Esophagus squamous epithelium (tissue), 5 donors: ENCODE measurements around the gene CAPN2. TPM values are rescaled to one million over a fixed set of nuclear protein-coding genes. Genes with fewer than 3 reads are reported as not detected.
"Not testable (repeated sequence)": the region's sequence is repeated elsewhere in the genome, so short reads cannot be mapped to it uniquely, and the experiment has no call there.

Experiments used
- DNase-seq: peaks from one replicate; lab custom pipeline; 2025; lab: John Stamatoyannopoulos, UW
- H3K27ac ChIP-seq, 4 donors: fragments of 200-600 bp; sonication (generic); one replicate each; pipeline ENCODE4 v1.5.1; 2016 to 2019; ENCODE audit warnings: mild to moderate bottlenecking in 1 of 4
- H3K27me3 ChIP-seq, 4 donors: fragments of 200-600 bp; sonication (generic); 1 replicate in 3 of 4; 2 replicates in 1 of 4; pipeline versions ENCODE4 v1.5.1 to v1.6.0; 2017 to 2021; ENCODE audit warnings: antibody characterized with exemption in 1 of 4
- H3K36me3 ChIP-seq, 3 donors: fragments of 200-600 bp; sonication (generic); one replicate each; pipeline ENCODE4 v1.5.1; 2016 to 2019
- H3K4me1 ChIP-seq, 3 donors: fragments of 200-600 bp; sonication (generic); one replicate each; pipeline ENCODE4 v1.5.1; 2017 to 2019
- H3K4me3 ChIP-seq, 4 donors: fragments of 200-600 bp; sonication (generic); 1 replicate in 3 of 4; 2 replicates in 1 of 4; pipeline ENCODE4 v1.5.1; 2016 to 2019; ENCODE audit warnings: mild to moderate bottlenecking in 2 of 4, moderate library complexity in 1 of 4
- H3K9me3 ChIP-seq, 3 donors: fragments of 200-600 bp; sonication (generic); one replicate each; pipeline ENCODE4 v1.5.1; 2016 to 2019
- POLR2A ChIP-seq, 4 donors: fragments of 450-650 bp; IDR thresholded peaks; one replicate each; pipeline ENCODE4 v1.6.1; 2017; ENCODE audit warnings: antibody characterized with exemption in 4 of 4, mild to moderate bottlenecking in 4 of 4, moderate library complexity in 3 of 4
- WGBS, 2 donors: methylation state at CpG; one replicate each; pipeline ENCODE4 v1.1.5; 2018; 5-methylcytosine and 5-hydroxymethylcytosine counted together
- intact Hi-C: fragments of 100-400 bp; cut with DNase I; formaldehyde crosslinking; loops from one replicate; pipeline ENCODE4 v1.15.0; 2022
- total RNA-seq, 4 donors: library from RNA; depleted of rRNA; stranded (reverse); fragments of >200 nt; gene quantifications; one replicate each; pipeline ENCODE4 v1.1.0, GENCODE V29; 2016
- TF ChIP-seq, protein P1 (sequence below), 6 experiments: fragments of 450-650 bp in 4 of 6; fragments of 200-600 bp in 2 of 6; sonication (generic) in 2 of 6; IDR thresholded peaks; one replicate each; pipeline ENCODE4 v1.5.1; 2016 to 2019; ENCODE audit warnings: antibody characterized with exemption in 6 of 6, mild to moderate bottlenecking in 4 of 6, moderate library complexity in 4 of 6
- donor health status: DM: yes; HTN: yes; CAD: no.

The CAPN2 gene
- total RNA-seq, 4 donors from 2014 or later, result 145 to 234 (median 177) TPM

DNA sequence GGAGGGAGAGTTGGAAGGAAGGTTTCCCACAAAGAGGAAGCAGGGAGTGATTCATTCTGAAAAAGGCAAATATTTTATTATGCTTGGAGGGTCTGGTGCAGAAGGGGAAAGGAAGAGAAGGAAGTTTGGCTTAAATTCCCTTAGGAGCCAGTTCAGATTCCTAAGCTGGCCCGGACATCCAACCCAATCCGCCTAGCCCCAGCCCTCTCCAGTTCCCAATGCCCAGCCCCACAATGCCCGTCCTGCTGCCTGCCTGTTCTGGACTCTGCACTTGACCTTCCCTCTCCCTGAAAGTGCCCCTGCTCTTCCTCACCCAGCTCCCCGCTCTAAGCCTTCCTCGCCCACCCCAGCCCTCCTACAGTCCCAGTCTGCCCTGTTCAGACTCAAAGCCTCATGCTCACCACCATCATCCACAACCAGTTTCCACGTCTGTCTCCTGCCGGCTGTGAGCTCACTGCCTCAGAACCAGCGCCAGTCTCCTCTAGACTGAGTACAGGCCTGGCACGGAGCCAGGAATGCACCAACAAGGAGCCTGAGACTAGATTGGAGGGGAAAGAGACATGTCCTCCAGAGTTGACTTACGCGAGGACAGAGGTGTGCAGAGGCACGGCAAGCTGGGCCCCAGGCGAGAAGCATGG is 18.9 kb downstream of the CAPN2 start:
- no peaks in the 10 kb centered on the region for H3K9me3 ChIP-seq
- TF ChIP-seq, protein P1, sequence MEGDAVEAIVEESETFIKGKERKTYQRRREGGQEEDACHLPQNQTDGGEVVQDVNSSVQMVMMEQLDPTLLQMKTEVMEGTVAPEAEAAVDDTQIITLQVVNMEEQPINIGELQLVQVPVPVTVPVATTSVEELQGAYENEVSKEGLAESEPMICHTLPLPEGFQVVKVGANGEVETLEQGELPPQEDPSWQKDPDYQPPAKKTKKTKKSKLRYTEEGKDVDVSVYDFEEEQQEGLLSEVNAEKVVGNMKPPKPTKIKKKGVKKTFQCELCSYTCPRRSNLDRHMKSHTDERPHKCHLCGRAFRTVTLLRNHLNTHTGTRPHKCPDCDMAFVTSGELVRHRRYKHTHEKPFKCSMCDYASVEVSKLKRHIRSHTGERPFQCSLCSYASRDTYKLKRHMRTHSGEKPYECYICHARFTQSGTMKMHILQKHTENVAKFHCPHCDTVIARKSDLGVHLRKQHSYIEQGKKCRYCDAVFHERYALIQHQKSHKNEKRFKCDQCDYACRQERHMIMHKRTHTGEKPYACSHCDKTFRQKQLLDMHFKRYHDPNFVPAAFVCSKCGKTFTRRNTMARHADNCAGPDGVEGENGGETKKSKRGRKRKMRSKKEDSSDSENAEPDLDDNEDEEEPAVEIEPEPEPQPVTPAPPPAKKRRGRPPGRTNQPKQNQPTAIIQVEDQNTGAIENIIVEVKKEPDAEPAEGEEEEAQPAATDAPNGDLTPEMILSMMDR (IDR thresholded peaks at IDR 0.05), result no peak
- no peak for TF ChIP-seq POLR2A (IDR thresholded peaks at IDR 0.05)
- no peaks in the 10 kb centered on the region for H3K27me3 ChIP-seq
- intact Hi-C loops, result no loop called here
- H3K36me3 ChIP-seq, result peaks cover 0 to 57% (median 3%) of the 10 kb centered on the region in 3 donors
- H3K4me1 ChIP-seq, result peaks cover 55 to 78% (median 60%) of the 10 kb centered on the region in 3 donors
- no peak overlapping the region for H3K4me3 ChIP-seq
- H3K27ac ChIP-seq, result peak overlapping the region; percentile 50 to 80 (median 54)
- no peak for DNase-seq
- 49 to 56% methylated on average over 9 to 11 of the region's 13 CpGs for WGBS, 2 donors

GRCh38 chr1:223732993-223733798 is 20.9 kb downstream of the CAPN2 start:
- 50 to 53% methylated on average over 6 of the region's 6 CpGs for WGBS, 2 donors
- H3K4me3 ChIP-seq, result no peak overlapping the region
- H3K27me3 ChIP-seq, result no peaks in the 10 kb centered on the region
- DNase-seq, result no peak
- H3K9me3 ChIP-seq, result no peaks in the 10 kb centered on the region
- intact Hi-C loops, result no loop called here
- no peak for TF ChIP-seq POLR2A (IDR thresholded peaks at IDR 0.05)
- TF ChIP-seq, protein P1 (IDR thresholded peaks at IDR 0.05), result no peak
- H3K4me1 ChIP-seq, result peaks cover 43 to 74% (median 54%) of the 10 kb centered on the region in 3 donors
- H3K27ac ChIP-seq, result peak overlapping the region; percentile 27 to 67 (median 60)
- peaks cover 0 to 59% (median 3%) of the 10 kb centered on the region in 3 donors for H3K36me3 ChIP-seq

GRCh38 chr1:223733898-223734852 is 21.8 kb downstream of the CAPN2 start:
- peak overlapping the region; percentile 27 to 67 (median 60) for H3K27ac ChIP-seq
- no peak overlapping the region for H3K4me3 ChIP-seq
- DNase-seq, result no peak
- H3K4me1 ChIP-seq, result peaks cover 46 to 84% (median 63%) of the 10 kb centered on the region in 3 donors
- peaks cover 0 to 56% (median 3%) of the 10 kb centered on the region in 3 donors for H3K36me3 ChIP-seq
- intact Hi-C loops, result no loop called here
- H3K27me3 ChIP-seq, result no peaks in the 10 kb centered on the region
- TF ChIP-seq POLR2A (IDR thresholded peaks at IDR 0.05), result no peak
- TF ChIP-seq, protein P1 (IDR thresholded peaks at IDR 0.05), result no peak
- no peaks in the 10 kb centered on the region for H3K9me3 ChIP-seq
- WGBS, 2 donors, result 68 to 73% methylated on average over 18 to 19 of the region's 20 CpGs

DNA sequence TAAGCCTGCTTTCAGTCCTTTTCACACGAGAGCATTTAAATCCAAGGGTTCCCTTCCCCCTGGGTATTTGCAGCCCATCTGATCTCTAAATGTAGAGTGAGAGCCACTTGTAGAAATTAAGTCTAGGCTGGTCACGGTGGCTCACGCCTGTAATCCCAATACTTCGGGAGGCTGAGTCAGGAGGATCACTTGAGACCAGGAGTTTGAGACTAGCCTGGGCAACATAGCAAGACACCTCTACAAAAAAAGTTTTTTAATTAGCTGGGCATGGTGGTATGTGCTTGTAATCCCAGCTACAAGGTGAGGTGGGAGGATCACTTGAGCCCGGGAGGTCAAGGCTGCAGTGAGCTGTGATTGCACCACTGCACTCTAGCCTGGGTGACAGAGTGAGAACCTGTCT is 24.3 kb downstream of the CAPN2 start:
- intact Hi-C loops, H3K27me3 ChIP-seq, H3K9me3 ChIP-seq, DNase-seq, H3K4me3 ChIP-seq: not testable (repeated sequence)
- H3K36me3 ChIP-seq, result peaks cover 0 to 48% (median 3%) of the 10 kb centered on the region in 3 donors
- peaks cover 46 to 84% (median 66%) of the 10 kb centered on the region in 3 donors for H3K4me1 ChIP-seq
- peak overlapping the region in 1 of 4 donors; percentile 11 for H3K27ac ChIP-seq
- WGBS, 2 donors, result 82 to 92% methylated on average over 1 to 5 of the region's 5 CpGs

- no peaks in the 10 kb centered on the region for H3K9me3 ChIP-seq
- H3K27me3 ChIP-seq, result no peaks in the 10 kb centered on the region
- no peak for DNase-seq
- intact Hi-C loops, result no loop called here
- H3K4me1 ChIP-seq, result peaks cover 40 to 83% (median 64%) of the 10 kb centered on the region in 3 donors
- H3K27ac ChIP-seq, result peak overlapping the region in 2 of 4 donors; percentile 34 to 43
- no peak for TF ChIP-seq POLR2A (IDR thresholded peaks at IDR 0.05)
- TF ChIP-seq, protein P1 (IDR thresholded peaks at IDR 0.05), result no peak
- peaks cover 0 to 42% (median 3%) of the 10 kb centered on the region in 3 donors for H3K36me3 ChIP-seq
- 33 to 51% methylated on average over 1 to 3 of the region's 7 CpGs for WGBS, 2 donors
- no peak overlapping the region for H3K4me3 ChIP-seq
These were observed 25.0 kb downstream of the CAPN2 start for GRCh38 chr1:223737342-223737741.
